OCI-LY7 (cell line): ENCODE measurements around the gene GRXCR2.
"Not testable (repeated sequence)": the region's sequence is repeated elsewhere in the genome, so short reads cannot be mapped to it uniquely, and the experiment has no call there.

Experiments used
- EZH2phosphoT487 ChIP-seq: fragments of 200-600 bp; sonication (generic); IDR thresholded peaks from 2 replicates; pipeline ENCODE4 v1.6.1; 2018; ENCODE audit warnings: low read depth, borderline replicate concordance, mild to moderate bottlenecking, mixed run types, antibody characterized with exemption, low read length, moderate library complexity, mixed read lengths
- TF ChIP-seq, protein P1 (sequence below): fragments of 200-600 bp; sonication (generic); conservative IDR thresholded peaks from 2 replicates; pipeline ENCODE4 v1.5.1; 2014; ENCODE audit warnings: mild to moderate bottlenecking, antibody characterized with exemption, low read length, moderate library complexity, mixed read lengths

DNA sequence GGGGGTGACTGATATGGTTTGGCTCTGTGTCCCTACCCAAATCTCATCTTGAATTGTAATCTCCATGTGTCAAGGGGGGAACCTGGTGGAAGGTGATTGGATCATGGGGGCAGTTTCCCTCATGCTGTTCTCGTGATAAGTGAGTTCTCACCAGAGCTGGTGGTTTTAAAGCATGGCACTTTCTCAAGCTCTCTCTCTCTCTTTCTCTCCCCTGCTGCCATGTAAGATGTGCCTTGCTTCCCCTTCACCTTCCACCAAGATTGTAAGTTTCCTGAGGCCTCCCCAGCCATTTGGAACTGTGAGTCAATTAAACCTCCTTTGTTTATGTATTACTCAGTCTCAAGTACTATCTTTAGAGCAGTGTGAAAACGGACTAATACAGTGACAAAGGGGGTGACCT is 8.4 kb downstream of the GRXCR2 start:
- TF ChIP-seq, protein P1, sequence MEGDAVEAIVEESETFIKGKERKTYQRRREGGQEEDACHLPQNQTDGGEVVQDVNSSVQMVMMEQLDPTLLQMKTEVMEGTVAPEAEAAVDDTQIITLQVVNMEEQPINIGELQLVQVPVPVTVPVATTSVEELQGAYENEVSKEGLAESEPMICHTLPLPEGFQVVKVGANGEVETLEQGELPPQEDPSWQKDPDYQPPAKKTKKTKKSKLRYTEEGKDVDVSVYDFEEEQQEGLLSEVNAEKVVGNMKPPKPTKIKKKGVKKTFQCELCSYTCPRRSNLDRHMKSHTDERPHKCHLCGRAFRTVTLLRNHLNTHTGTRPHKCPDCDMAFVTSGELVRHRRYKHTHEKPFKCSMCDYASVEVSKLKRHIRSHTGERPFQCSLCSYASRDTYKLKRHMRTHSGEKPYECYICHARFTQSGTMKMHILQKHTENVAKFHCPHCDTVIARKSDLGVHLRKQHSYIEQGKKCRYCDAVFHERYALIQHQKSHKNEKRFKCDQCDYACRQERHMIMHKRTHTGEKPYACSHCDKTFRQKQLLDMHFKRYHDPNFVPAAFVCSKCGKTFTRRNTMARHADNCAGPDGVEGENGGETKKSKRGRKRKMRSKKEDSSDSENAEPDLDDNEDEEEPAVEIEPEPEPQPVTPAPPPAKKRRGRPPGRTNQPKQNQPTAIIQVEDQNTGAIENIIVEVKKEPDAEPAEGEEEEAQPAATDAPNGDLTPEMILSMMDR, result not testable (repeated sequence)
- TF ChIP-seq EZH2phosphoT487, result not testable (repeated sequence)
